Measurements from ENCODE around the gene ARHGEF17. TPM values are rescaled to one million over a fixed set of nuclear protein-coding genes. Genes with fewer than 3 reads are reported as not detected.
A peak's percentile ranks its signal among the peaks of the same experiment; 100 is the strongest.
"Not testable (repeated sequence)": the region's sequence is repeated elsewhere in the genome, so short reads cannot be mapped to it uniquely, and the experiment has no call there.

The ARHGEF17 gene
- polyA plus RNA-seq, 3 donors = 0.16 to 1.2 (median 0.55) TPM

DNA sequence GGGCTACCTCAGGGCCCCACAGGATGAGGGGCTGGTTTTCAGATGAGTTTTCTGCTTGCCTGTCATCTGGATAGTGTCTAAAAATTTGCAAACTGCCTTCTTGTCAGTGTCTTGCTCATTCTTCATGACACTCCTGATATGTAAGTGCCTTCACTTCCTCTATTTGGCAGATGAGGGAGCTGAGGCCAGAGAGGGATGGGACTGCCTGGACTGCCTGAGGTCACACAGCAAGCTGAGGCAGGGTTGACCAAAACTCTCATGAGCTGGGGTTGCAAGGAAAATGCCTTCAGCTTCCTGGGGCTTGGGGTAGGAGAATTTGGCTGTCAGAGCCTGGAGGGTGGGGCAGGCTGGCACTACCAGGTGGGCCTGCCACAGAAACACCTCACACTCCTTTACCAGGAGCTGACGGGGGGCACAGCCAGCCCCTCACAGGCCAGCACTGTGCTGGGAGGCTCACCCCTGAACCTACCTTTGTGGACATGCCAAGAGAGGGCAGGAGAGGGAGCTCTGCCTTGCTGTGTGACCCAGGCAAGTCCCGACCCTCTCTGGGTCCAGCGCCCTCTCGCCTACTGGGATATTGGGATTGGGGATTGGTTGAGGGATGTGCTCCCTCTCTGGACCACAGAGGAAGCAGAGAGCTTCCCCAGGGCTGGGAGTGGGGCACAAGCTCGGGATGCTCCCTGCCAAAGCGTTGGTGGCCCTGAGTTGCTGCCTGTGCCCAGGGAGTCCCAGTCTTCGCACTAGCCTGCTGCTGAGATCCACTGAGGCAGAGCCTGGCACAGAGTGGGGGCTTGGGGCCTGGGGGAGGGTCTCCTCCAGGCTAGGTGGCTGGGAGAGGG is 37.8 kb upstream of the ARHGEF17 start:
- Histone ChIP-seq H3K4me3 (replicated peaks in 1 of 3; ENCODE audit: low read depth in 2 of 3, low read length in 3 of 3) (no peak overlapping the region), H3K4me2 (replicated peaks; ENCODE audit: extremely low read depth, low read length, poor library complexity, severe bottlenecking) (no peak overlapping the region), H2AFZ (ENCODE audit: insufficient read depth, low read depth, low read length, poor library complexity, severe bottlenecking) (no peak overlapping the region), H4K20me1 (ENCODE audit: insufficient read depth, low read length) (no peaks in the 10 kb centered on the region), H3K27ac (ENCODE audit: low read depth in 1 of 2, low read length in 2 of 2) (peak overlapping the region; percentile 21 to 42), H3K79me2 (ENCODE audit: insufficient read depth, low read length) (no peaks in the 10 kb centered on the region), H3K36me3 (replicated peaks in 1 of 2; ENCODE audit: control insufficient read depth in 1 of 2, insufficient read depth in 2 of 2, low read length in 2 of 2) (no peaks in the 10 kb centered on the region), H3K4me1 (ENCODE audit: control insufficient read depth in 1 of 2, insufficient read depth in 2 of 2, low read length in 2 of 2) (peaks cover 60 to 62% of the 10 kb centered on the region in 2 donors), H3K27me3 (ENCODE audit: control insufficient read depth in 2 of 2, insufficient read depth in 2 of 2, low read length in 2 of 2) (peaks cover under 1 to 14% of the 10 kb centered on the region in 2 donors), H3K9me3 (replicated peaks in 1 of 2; ENCODE audit: control insufficient read depth in 1 of 2, insufficient read depth in 1 of 2, low read length in 2 of 2) (no peaks in the 10 kb centered on the region), H3K9ac (ENCODE audit: insufficient read depth, low read length, poor library complexity, severe bottlenecking) (no peak overlapping the region)
- TF ChIP-seq, protein P1, sequence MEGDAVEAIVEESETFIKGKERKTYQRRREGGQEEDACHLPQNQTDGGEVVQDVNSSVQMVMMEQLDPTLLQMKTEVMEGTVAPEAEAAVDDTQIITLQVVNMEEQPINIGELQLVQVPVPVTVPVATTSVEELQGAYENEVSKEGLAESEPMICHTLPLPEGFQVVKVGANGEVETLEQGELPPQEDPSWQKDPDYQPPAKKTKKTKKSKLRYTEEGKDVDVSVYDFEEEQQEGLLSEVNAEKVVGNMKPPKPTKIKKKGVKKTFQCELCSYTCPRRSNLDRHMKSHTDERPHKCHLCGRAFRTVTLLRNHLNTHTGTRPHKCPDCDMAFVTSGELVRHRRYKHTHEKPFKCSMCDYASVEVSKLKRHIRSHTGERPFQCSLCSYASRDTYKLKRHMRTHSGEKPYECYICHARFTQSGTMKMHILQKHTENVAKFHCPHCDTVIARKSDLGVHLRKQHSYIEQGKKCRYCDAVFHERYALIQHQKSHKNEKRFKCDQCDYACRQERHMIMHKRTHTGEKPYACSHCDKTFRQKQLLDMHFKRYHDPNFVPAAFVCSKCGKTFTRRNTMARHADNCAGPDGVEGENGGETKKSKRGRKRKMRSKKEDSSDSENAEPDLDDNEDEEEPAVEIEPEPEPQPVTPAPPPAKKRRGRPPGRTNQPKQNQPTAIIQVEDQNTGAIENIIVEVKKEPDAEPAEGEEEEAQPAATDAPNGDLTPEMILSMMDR (IDR thresholded peaks at IDR 0.05) = no peak
- Mint-ChIP-seq H3K36me3 (no peaks in the 10 kb centered on the region), H3K4me3 (peak overlapping the region in 1 of 2 donors; percentile 39), H3K27ac (peak overlapping the region; percentile 40 to 84 (median 63)), H3K27me3 (ENCODE audit: low read depth in 3 of 3) (peaks cover 21 to 23% (median 23%) of the 10 kb centered on the region in 3 donors), H3K9me3 (peaks cover 0 to 5% (median 0%) of the 10 kb centered on the region in 7 donors), H3K4me1 (peaks cover 65% of the 10 kb centered on the region)
- intact Hi-C loops (cut with micrococcal nuclease) = no loop called here
- 94% methylated on average over 6 of the region's 7 CpGs for WGBS (ENCODE audit: insufficient coverage)
- DNase-seq = peak; percentile 75 to 86 (median 75)

- H3K36me3 ChIP-seq (replicated peaks in 1 of 2; ENCODE audit: control insufficient read depth in 1 of 2, insufficient read depth in 2 of 2, low read length in 2 of 2) = no peaks in the 10 kb centered on the region
- H4K20me1 ChIP-seq (ENCODE audit: insufficient read depth, low read length) = no peaks in the 10 kb centered on the region
- H3K4me1 ChIP-seq (ENCODE audit: control insufficient read depth in 1 of 2, insufficient read depth in 2 of 2, low read length in 2 of 2) = peaks cover 65 to 69% of the 10 kb centered on the region in 2 donors
- no peak overlapping the region for H3K4me3 ChIP-seq (replicated peaks in 1 of 3; ENCODE audit: low read depth in 2 of 3, low read length in 3 of 3)
- no peaks in the 10 kb centered on the region for H3K36me3 Mint-ChIP-seq
- H3K4me3 Mint-ChIP-seq = peak overlapping the region in 1 of 2 donors; percentile 15
- H3K9me3 Mint-ChIP-seq = peaks cover 0 to 5% (median 0%) of the 10 kb centered on the region in 7 donors
- H3K27me3 ChIP-seq (ENCODE audit: control insufficient read depth in 2 of 2, insufficient read depth in 2 of 2, low read length in 2 of 2) = peaks cover 0 to 6% of the 10 kb centered on the region in 2 donors
- intact Hi-C loops (cut with micrococcal nuclease) = no loop called here
- no peak overlapping the region for H3K4me2 ChIP-seq (replicated peaks; ENCODE audit: extremely low read depth, low read length, poor library complexity, severe bottlenecking)
- H3K79me2 ChIP-seq (ENCODE audit: insufficient read depth, low read length) = no peaks in the 10 kb centered on the region
- H2AFZ ChIP-seq (ENCODE audit: insufficient read depth, low read depth, low read length, poor library complexity, severe bottlenecking) = no peak overlapping the region
- WGBS (ENCODE audit: insufficient coverage) = 93% methylated on average over 4 of the region's 18 CpGs
- H3K27ac ChIP-seq (ENCODE audit: low read depth in 1 of 2, low read length in 2 of 2) = peak overlapping the region in 1 of 2 donors; percentile 69
- peaks cover 15 to 17% (median 16%) of the 10 kb centered on the region in 3 donors for H3K27me3 Mint-ChIP-seq (ENCODE audit: low read depth in 3 of 3)
- no peak overlapping the region for H3K9ac ChIP-seq (ENCODE audit: insufficient read depth, low read length, poor library complexity, severe bottlenecking)
- TF ChIP-seq, protein P1 (IDR thresholded peaks at IDR 0.05) = no peak
- peaks cover 68% of the 10 kb centered on the region for H3K4me1 Mint-ChIP-seq
- H3K9me3 ChIP-seq (replicated peaks in 1 of 2; ENCODE audit: control insufficient read depth in 1 of 2, insufficient read depth in 1 of 2, low read length in 2 of 2) = no peaks in the 10 kb centered on the region
- peak overlapping the region in 6 of 7 donors; percentile 14 to 85 (median 64) for H3K27ac Mint-ChIP-seq
- no peak for DNase-seq
Measured at GRCh38 chr11:73270855-73271477, 37.1 kb upstream of the ARHGEF17 start.

- DNase-seq; H3K4me3 ChIP-seq (replicated peaks in 1 of 3; ENCODE audit: low read depth in 2 of 3, low read length in 3 of 3); H3K36me3 ChIP-seq (replicated peaks in 1 of 2; ENCODE audit: control insufficient read depth in 1 of 2, insufficient read depth in 2 of 2, low read length in 2 of 2); H3K79me2 ChIP-seq (ENCODE audit: insufficient read depth, low read length); H3K27me3 ChIP-seq (ENCODE audit: control insufficient read depth in 2 of 2, insufficient read depth in 2 of 2, low read length in 2 of 2); H3K4me3 Mint-ChIP-seq; H2AFZ ChIP-seq (ENCODE audit: insufficient read depth, low read depth, low read length, poor library complexity, severe bottlenecking); H4K20me1 ChIP-seq (ENCODE audit: insufficient read depth, low read length); H3K9me3 Mint-ChIP-seq; intact Hi-C loops (cut with micrococcal nuclease); H3K36me3 Mint-ChIP-seq; H3K9ac ChIP-seq (ENCODE audit: insufficient read depth, low read length, poor library complexity, severe bottlenecking); H3K9me3 ChIP-seq (replicated peaks in 1 of 2; ENCODE audit: control insufficient read depth in 1 of 2, insufficient read depth in 1 of 2, low read length in 2 of 2): not testable (repeated sequence)
- WGBS (ENCODE audit: insufficient coverage) = 50% methylated on average over 2 of the region's 10 CpGs
- H3K27ac ChIP-seq (ENCODE audit: low read depth in 1 of 2, low read length in 2 of 2) = peak overlapping the region; percentile 36 to 69
- peak overlapping the region; percentile 1 for H3K4me2 ChIP-seq (replicated peaks; ENCODE audit: extremely low read depth, low read length, poor library complexity, severe bottlenecking)
- H3K4me1 ChIP-seq (ENCODE audit: control insufficient read depth in 1 of 2, insufficient read depth in 2 of 2, low read length in 2 of 2) = peaks cover 65 to 70% of the 10 kb centered on the region in 2 donors
- Mint-ChIP-seq H3K27me3 (ENCODE audit: low read depth in 3 of 3) (peaks cover 10 to 12% (median 12%) of the 10 kb centered on the region in 3 donors), H3K4me1 (peaks cover 69% of the 10 kb centered on the region), H3K27ac (peak overlapping the region; percentile 64 to 85 (median 79))
Measured at GRCh38 chr11:73271478-73271865, 36.6 kb upstream of the ARHGEF17 start.
